ENCODE data around the gene TENT4A. TPM values are rescaled to one million over a fixed set of nuclear protein-coding genes. Genes with fewer than 3 reads are reported as not detected.

TENT4A gene
- total and polyA plus RNA-seq, 2 of the 13 experiments (the other 11 are each of a cell fraction or from before 2014, with no cell fraction given): 6.3 to 13.3 TPM

DNA sequence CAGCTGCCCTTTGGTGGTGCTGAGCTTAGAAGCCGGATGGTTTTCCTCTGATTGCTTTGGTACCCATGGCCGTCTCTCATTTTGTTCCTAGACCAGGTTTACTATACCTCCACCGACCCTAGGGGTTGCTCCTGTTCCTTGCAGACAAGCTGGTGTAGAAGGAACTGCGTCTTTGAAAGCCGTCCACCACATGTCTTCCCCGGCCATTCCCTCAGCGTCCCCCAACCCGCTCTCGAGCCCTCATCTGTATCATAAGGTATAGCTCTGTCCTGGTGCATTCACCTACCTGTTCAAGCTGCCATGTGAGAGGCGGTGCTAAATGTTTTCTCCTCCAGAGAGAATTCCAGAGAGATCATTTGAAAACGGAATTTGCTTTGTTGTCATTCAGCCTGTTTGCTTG, 39.5 kb downstream of the TENT4A start:
- Histone ChIP-seq H4K20me1 (ENCODE audit: insufficient read depth, low read length) (0 out of 2 replicates have a peak, but pooled peaks cover 6% of the 10 kb centered on the region), H3K4me1 (ENCODE audit: insufficient read depth, low read length) (peaks cover 13% of the 10 kb centered on the region), H3K27me3 (ENCODE audit: control insufficient read depth in 1 of 2, insufficient read depth in 2 of 2, low read length in 2 of 2) (no peaks in the 10 kb centered on the region), H3K4me3 (replicated peaks in 1 of 3; ENCODE audit: insufficient read depth in 1 of 3, low read depth in 2 of 3, low read length in 3 of 3) (no peak overlapping the region), H3K36me3 (replicated peaks in 1 of 2; ENCODE audit: control insufficient read depth in 1 of 2, insufficient read depth in 2 of 2, low read length in 2 of 2) (peaks cover 42 to 80% of the 10 kb centered on the region in 2 experiments), H3K27ac (ENCODE audit: extremely low read length, insufficient read depth, low read length) (no peak overlapping the region), H3K4me2 (ENCODE audit: low read depth, low read length) (no peak overlapping the region), H3K9ac (ENCODE audit: insufficient read depth, low read depth, low read length) (no peak overlapping the region), H3K9me3 (ENCODE audit: low read length) (no peaks in the 10 kb centered on the region), H3K79me2 (ENCODE audit: insufficient read depth, low read length) (peaks cover 8% of the 10 kb centered on the region), H2AFZ (ENCODE audit: low read length) (no peak overlapping the region)
- 98% methylated on average over 11 of the region's 11 CpGs for WGBS (ENCODE audit: low lambda C conversion rate)
- no TSS peak for BruUV-seq (replicated peaks)
- DNase-seq (ENCODE audit: low spot score) (no peak), FAIRE-seq (no peak), ATAC-seq (no peak)
- in situ Hi-C loops (cut with HindIII; ENCODE audit: extremely low pct_ligation_motif_present, low pct_unique_long_range_greater_than_20kb) (no loop called here), intact Hi-C loops (cut with micrococcal nuclease; ENCODE audit: unreplicated experiment) (no loop called here)
- ChIA-PET POLR2A (no interaction called here), CTCF (ENCODE audit: low intra/inter-chr PET ratio, low total read pairs) (no interaction called here)
- TF ChIP-seq ZMYM4 (CRISPR knock-in tag; IDR thresholded peaks at IDR 0.05) (no peak), ZSCAN30 (CRISPR knock-in tag; IDR thresholded peaks at IDR 0.05) (no peak)

DNA sequence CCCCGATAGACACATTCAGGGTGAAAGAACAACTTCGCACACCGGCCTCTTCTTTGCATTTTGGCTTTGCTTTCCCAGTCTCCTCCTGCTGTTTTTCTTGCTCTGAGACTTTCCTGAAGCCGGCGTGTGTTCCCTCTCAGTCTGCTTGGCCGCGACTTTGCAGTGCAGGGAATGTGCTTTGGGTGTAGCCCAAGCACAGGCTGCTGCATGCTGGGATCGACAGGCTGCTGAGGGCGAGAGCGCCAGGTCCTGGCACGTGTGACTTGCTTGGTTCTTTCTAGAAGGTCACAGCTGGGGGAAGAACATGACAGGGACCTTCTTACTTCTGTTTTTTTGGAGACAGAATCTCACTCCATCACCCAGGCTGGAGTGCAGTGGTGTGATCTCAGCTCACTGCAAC, 40.6 kb downstream of the TENT4A start:
- H3K79me2 ChIP-seq (ENCODE audit: insufficient read depth, low read length): no peaks in the 10 kb centered on the region
- H2AFZ ChIP-seq (ENCODE audit: low read length): no peak overlapping the region
- BruUV-seq (replicated peaks): no TSS peak
- peaks cover 13% of the 10 kb centered on the region for H3K4me1 ChIP-seq (ENCODE audit: insufficient read depth, low read length)
- no peak overlapping the region for H3K27ac ChIP-seq (ENCODE audit: extremely low read length, insufficient read depth, low read length)
- in situ Hi-C loops (cut with HindIII; ENCODE audit: extremely low pct_ligation_motif_present, low pct_unique_long_range_greater_than_20kb): no loop called here
- H4K20me1 ChIP-seq (ENCODE audit: insufficient read depth, low read length): no peaks in the 10 kb centered on the region
- ChIA-PET POLR2A (no interaction called here), CTCF (ENCODE audit: low intra/inter-chr PET ratio, low total read pairs) (no interaction called here)
- H3K9ac ChIP-seq (ENCODE audit: insufficient read depth, low read depth, low read length): no peak overlapping the region
- no peaks in the 10 kb centered on the region for H3K9me3 ChIP-seq (ENCODE audit: low read length)
- FAIRE-seq (no peak), DNase-seq (ENCODE audit: low spot score) (no peak), ATAC-seq (no peak)
- H3K4me3 ChIP-seq (replicated peaks in 1 of 3; ENCODE audit: insufficient read depth in 1 of 3, low read depth in 2 of 3, low read length in 3 of 3): no peak overlapping the region
- H3K4me2 ChIP-seq (ENCODE audit: low read depth, low read length): no peak overlapping the region
- no peaks in the 10 kb centered on the region for H3K27me3 ChIP-seq (ENCODE audit: control insufficient read depth in 1 of 2, insufficient read depth in 2 of 2, low read length in 2 of 2)
- intact Hi-C loops (cut with micrococcal nuclease; ENCODE audit: unreplicated experiment): no loop called here
- H3K36me3 ChIP-seq (replicated peaks in 1 of 2; ENCODE audit: control insufficient read depth in 1 of 2, insufficient read depth in 2 of 2, low read length in 2 of 2): peaks cover 36 to 69% of the 10 kb centered on the region in 2 experiments
- over 99% methylated on average over 11 of the region's 11 CpGs for WGBS (ENCODE audit: low lambda C conversion rate)
- TF ChIP-seq ZKSCAN1 (IDR thresholded peaks at IDR 0.05; ENCODE audit: low read length): no peak
- TF ChIP-seq ZNF768 (CRISPR knock-in tag; IDR thresholded peaks at IDR 0.05): no peak
- TF ChIP-seq HNF4A (CRISPR knock-in tag; IDR thresholded peaks at IDR 0.05): no peak
- no peak for TF ChIP-seq HNRNPL (IDR thresholded peaks at IDR 0.05; ENCODE audit: low read depth, low read length)
- TF ChIP-seq HMG20A (CRISPR knock-in tag; IDR thresholded peaks at IDR 0.05; ENCODE audit: borderline replicate concordance): no peak
- TF ChIP-seq HNRNPLL (IDR thresholded peaks at IDR 0.05; ENCODE audit: low read depth, low read length, poor library complexity, severe bottlenecking): no peak
- TF ChIP-seq CHCHD3 (CRISPR knock-in tag; IDR thresholded peaks at IDR 0.05): no peak
- TF ChIP-seq FIP1L1 (IDR thresholded peaks at IDR 0.05; ENCODE audit: borderline replicate concordance, insufficient read depth, low read depth, low read length): no peak
- TF ChIP-seq DPF2 (CRISPR knock-in tag; IDR thresholded peaks at IDR 0.05; ENCODE audit: borderline replicate concordance, low read depth): no peak
- TF ChIP-seq BORCS8-MEF2B (CRISPR knock-in tag; IDR thresholded peaks at IDR 0.05): no peak
- no peak for TF ChIP-seq YEATS4 (CRISPR knock-in tag; IDR thresholded peaks at IDR 0.05; ENCODE audit: borderline replicate concordance)
- no peak for TF ChIP-seq ZNF432 (CRISPR knock-in tag; IDR thresholded peaks at IDR 0.05; ENCODE audit: borderline replicate concordance)
- TF ChIP-seq, protein P1, sequence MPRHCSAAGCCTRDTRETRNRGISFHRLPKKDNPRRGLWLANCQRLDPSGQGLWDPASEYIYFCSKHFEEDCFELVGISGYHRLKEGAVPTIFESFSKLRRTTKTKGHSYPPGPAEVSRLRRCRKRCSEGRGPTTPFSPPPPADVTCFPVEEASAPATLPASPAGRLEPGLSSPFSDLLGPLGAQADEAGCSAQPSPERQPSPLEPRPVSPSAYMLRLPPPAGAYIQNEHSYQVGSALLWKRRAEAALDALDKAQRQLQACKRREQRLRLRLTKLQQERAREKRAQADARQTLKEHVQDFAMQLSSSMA (CRISPR knock-in tag; IDR thresholded peaks at IDR 0.05): no peak
- TF ChIP-seq, protein P2, sequence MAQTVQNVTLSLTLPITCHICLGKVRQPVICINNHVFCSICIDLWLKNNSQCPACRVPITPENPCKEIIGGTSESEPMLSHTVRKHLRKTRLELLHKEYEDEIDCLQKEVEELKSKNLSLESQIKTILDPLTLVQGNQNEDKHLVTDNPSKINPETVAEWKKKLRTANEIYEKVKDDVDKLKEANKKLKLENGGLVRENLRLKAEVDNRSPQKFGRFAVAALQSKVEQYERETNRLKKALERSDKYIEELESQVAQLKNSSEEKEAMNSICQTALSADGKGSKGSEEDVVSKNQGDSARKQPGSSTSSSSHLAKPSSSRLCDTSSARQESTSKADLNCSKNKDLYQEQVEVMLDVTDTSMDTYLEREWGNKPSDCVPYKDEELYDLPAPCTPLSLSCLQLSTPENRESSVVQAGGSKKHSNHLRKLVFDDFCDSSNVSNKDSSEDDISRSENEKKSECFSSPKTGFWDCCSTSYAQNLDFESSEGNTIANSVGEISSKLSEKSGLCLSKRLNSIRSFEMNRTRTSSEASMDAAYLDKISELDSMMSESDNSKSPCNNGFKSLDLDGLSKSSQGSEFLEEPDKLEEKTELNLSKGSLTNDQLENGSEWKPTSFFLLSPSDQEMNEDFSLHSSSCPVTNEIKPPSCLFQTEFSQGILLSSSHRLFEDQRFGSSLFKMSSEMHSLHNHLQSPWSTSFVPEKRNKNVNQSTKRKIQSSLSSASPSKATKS (CRISPR knock-in tag; IDR thresholded peaks at IDR 0.05): no peak
- TF ChIP-seq ZNF841 (CRISPR knock-in tag; IDR thresholded peaks at IDR 0.05; ENCODE audit: borderline replicate concordance): no peak
- no peak for TF ChIP-seq ERF (CRISPR knock-in tag; IDR thresholded peaks at IDR 0.05)

All from HepG2 (cell line).